GM23248 (cell line): ENCODE data around the gene RTEL1.

Source experiments
- EZH2 ChIP-seq: fragments of 200-600 bp; sonication (generic); IDR thresholded peaks from 2 replicates; pipeline ENCODE4 v1.6.1; 2018; ENCODE audit warnings: antibody characterized with exemption, mild to moderate bottlenecking; ENCODE audit not compliant: insufficient read depth, poor library complexity, severe bottlenecking
- EZH2phosphoT487 ChIP-seq: fragments of 200-600 bp; sonication (generic); IDR thresholded peaks from 2 replicates; pipeline ENCODE4 v1.6.1; 2018; ENCODE audit warnings: antibody characterized with exemption, moderate library complexity, mild to moderate bottlenecking, low read depth; ENCODE audit not compliant: insufficient read depth

DNA sequence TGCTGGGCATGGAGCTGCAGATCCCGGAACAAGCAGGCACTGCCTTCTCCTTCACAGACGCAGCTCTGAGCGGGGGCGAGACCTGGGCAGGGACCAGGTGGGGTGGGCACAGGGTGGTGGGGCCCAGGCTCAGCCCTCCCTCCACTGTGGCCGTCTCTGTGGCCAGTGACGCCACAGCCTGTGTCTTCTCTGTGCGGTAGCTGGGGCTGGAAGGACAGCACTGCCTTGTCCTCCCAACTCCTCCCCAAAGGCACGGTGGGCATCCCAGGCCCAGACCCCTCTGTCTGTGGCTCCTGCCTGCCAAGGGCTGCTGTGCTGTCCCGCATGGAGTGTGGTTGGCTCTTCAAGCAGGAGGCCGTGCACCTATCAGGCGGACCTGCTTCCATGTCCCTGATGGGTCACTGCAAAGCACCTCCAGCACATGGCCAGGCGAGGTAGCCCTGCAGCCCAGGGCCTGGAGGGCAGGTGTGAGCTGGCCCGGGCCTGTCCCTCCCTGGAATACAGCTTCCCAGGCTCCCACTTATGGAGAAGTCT, 23.6 kb downstream of the RTEL1 start:
- TF ChIP-seq EZH2phosphoT487 (no peak), EZH2 (no peak)
